Activated CD8-positive, alpha-beta memory T cell treated with anti-CD3 and anti-CD28 coated beads for 1 hour (primary cell): ENCODE results near the gene HRCT1.
"Not testable (repeated sequence)": the region's sequence is repeated elsewhere in the genome, so short reads cannot be mapped to it uniquely, and the experiment has no call there.

Experiments
- DNase-seq, 2 donors: peaks; one replicate each; pipeline ENCODE4 v3.0.0-alpha.2; 2020; ENCODE audit warnings: low read depth in 1 of 2; ENCODE audit errors: extremely low read depth in 1 of 2

The HRCT1 gene

DNA sequence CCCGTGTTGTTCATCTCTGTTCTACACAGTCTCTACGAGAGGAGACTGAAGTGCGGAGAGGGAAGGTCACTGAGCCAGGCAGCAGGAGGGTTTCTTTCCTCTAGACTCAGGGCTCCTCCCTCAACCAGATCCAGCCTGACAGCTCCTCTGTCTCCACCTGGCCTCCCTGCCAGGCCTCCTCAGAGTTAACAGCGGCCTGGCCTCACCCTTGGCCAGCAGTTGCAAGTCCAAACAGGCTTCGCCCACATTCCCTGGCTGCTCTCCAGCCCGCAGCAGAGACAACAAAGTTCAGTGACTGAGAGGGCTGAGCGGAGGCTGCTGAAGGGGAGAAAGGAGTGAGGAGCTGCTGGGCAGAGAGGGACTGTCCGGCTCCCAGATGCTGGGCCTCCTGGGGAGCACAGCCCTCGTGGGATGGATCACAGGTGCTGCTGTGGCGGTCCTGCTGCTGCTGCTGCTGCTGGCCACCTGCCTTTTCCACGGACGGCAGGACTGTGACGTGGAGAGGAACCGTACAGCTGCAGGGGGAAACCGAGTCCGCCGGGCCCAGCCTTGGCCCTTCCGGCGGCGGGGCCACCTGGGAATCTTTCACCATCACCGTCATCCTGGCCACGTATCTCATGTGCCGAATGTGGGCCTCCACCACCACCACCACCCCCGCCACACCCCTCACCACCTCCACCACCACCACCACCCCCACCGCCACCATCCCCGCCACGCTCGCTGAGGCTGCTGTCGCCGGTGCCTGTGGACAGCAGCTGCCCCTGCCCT, at the start of gene HRCT1:
HRCT1 (plus strand) TSS at position 291 of the 768 bp plus-strand sequence; CDS start at position 377, 86 bp downstream.
- no peak for DNase-seq

DNA sequence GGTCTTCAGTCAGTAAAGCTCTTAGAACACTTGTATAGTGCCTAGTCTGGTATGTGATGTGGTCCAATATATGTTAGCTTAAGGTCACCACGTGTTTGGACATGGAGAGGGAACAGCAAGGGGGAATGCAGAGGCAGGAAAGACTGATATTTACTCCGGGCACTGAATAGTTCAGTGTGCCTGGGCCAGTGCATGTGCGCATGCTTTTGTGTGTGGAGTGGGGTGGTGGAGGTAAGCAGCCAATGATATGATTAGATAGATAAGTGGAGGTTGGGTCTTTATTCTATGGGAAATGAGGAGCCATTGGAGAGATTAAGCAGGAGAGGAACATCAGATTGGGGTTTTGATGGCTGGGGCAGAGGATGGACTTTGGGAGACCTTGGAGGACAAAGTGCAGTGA, 49.8 kb upstream of the HRCT1 start:
- no peak for DNase-seq

DNA sequence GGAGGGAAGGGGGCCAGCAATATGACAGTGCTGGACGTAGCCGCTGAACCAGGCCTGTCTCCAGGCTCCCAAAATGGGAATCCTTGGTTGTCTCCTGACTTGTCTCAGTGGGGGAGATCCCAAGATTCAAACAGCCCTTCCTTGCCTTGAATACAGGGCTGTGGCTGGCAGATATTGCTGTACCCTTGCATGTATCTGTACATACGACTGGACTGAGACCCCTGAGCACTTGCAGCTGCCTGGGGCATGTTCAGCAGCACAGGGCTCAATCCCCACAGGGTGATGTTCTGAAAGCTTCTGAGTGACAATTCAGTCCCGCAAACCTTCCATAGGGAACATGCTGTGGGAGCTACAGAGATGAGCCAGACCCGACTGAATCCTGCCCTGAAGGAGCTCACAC, 49.1 kb upstream of the HRCT1 start:
- no peak for DNase-seq

DNA sequence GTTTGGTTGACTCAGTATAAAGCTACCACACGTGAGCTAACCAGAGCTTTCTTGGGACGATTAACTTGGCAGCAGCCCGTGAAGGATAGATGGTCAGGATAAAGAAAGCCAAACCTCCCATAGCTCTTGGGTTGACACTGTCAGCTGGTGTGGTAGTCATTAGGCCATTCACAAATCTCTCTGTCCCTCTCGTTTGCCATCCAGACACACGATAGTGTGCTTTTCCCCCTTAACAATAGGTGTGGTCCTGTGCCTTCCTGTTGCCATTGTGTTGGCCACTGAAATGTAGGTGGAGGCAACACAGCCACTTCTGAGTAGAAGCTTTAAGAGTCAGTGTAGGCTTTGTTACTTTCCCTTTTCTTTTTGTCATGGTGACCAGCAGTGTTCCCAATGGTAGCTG, 47.5 kb upstream of the HRCT1 start:
- no peak for DNase-seq

DNA sequence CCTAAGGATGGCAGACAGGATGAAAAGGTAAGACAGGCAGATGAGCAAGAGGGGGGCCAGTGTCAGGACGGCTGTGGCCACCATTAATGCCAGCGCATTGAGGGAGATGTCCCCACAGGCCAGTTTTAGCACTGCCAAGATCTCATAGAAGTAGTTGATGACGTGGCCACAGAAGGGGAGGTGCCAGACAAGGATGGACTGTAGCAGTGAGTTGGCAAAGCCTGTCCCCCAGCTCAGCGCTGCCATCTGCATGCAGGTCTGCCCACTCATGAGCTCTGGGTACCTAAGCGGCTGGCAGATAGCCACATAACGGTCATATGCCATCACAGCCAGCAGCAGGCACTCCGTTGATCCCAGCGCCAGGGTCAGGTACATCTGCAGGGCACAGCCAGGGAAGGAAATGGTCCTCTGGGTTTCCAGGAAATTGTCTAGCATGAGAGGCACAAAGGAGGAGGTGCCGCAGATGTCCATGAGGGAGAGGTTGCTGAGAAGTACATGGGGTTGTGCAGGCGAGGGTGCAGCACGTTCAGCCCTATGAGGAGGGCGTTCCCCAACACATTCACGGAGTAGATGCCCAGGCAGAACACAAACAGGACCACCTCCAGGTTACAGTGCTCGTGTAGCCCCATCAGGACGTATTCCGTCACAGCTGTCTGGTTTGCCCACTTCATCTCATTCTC, 46.6 kb upstream of the HRCT1 start:
- no peak for DNase-seq

DNA sequence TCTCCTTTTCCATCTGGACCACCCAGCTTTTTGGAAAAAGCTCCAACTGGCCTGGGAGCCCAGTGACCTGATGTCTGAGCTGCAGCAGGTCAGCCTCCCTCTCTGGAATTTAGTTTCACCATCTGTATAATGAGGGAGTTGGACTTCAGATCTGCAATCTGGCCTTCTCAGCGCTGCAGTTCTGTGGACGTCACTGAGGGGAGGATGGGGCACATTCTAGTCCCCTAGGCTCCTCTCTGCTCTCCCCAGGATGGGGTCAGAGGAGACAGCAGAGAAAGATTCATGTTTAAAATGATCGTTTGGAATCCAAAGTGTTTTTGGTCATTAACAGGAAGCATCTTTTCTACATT, 46.0 kb upstream of the HRCT1 start:
- no peak for DNase-seq

DNA sequence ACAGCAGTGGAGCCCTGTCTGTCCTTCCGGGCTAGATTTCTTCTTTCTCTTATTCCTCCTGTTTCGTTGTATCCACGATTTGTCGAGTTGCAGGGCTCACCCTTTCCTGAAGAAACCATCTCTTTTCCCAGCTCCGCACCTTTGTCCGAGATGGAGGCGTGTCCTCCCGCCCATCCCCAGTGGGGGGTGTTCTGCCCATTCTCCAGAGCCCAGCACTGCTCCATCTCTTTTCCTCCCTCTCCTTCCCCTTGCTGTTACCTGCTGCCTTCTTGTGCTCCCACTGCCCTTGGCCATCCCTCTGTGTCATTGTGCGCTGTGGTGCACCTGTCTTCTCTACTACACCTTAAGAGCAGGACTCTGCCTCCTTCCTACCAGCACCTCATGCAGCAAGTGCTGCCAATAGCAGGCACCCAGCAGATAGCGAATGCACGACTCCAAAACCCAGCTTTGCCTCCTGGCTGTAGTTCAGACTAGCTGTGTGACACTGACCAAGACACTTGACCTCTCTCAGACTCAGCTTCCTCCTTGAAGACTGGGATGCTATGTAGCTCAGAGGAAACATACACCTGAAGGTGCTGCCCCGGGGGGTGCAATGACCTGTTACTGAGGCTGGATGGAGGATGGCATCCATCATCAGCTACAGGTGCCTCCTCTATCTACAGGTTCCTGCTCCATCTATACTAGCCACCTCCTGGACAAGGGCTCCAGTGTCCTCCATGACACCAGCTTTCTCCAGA, 44.7 kb upstream of the HRCT1 start:
- no peak for DNase-seq

DNA sequence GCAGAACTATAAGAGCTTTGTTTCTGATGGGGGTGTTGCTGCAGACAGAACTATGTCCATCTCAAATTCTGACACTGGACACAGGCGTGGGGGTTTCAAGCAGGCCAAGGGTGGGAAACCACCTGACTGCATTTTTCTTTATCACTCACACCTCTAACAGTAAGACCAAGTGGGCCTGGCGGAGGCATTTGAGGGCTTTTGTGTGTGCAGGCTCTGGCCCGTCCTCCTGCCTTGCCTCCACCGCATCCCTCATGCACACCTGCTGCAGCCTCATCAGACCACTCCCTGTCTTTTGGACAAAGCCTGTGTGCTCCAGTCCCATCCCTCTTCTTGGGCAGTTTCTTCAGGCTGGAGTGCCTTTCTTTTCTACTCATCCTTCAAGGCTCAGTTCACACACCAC, 43.7 kb upstream of the HRCT1 start:
- DNase-seq = no peak

DNA sequence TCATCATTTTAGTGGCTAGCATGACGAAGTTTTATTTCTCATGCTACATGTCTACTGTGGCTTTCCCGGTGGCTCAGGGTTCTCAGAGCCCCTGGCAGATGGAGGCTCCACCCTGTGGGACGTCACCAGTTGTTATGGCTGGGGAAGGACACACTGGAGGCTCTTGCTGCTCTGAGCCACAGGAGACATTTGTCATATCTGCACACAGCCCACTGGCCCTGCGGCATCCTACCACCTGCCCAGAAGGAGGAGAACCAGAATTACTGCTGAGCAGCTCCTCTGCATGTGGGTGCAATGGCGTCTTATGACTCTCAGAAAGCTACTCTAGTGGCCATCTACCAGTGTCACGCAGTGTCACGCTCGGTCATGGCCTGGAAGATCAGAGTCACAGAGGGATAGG, 42.4 kb upstream of the HRCT1 start:
- no peak for DNase-seq

DNA sequence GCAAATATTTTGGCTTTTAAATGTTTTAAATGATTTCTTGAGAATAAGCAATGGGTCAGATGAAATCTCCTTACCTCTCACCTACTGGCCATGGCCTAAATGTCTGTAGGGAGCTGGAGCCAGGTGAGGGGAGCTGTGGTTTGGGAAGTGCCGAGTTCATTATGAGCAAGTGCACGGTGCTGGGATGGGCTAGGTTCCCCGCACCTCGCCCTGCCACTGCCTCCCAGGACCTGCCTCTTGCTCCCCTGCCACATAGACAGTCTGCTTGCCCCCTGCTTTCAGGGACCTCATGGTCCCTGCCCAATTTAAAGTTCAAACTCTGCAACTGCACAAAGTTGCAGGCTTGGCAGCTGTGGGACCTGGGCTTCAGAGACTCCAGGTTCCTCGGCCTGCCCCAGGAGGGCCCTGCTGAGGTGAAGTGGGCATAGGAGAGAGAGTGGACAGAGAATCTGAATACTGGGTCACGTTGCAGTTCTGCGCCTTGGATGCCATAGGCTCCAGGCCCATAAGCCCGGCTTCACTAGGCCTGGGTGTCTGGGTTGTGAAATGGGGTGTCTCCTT, 41.2 kb upstream of the HRCT1 start:
- DNase-seq = no peak

DNA sequence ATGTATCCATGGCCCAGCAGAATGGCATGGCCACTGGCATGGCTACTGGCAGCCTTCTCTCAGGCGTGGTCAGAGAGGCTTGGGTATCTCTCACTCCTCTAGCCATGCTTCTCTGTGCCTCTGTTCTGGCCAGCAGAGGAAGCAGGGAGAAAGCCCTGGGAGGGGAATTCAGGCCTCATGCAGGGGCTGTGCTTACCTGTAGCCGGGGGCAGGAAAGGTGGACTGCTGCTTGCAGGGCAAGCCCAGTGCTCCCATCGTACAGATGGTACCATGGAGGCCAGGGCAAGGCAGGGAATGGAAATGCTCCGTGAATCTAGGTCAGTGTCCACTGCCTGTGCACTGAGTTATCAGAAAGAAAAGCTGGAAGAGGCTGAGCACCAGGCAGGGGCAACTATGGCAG, 38.5 kb upstream of the HRCT1 start:
- DNase-seq = no peak

DNA sequence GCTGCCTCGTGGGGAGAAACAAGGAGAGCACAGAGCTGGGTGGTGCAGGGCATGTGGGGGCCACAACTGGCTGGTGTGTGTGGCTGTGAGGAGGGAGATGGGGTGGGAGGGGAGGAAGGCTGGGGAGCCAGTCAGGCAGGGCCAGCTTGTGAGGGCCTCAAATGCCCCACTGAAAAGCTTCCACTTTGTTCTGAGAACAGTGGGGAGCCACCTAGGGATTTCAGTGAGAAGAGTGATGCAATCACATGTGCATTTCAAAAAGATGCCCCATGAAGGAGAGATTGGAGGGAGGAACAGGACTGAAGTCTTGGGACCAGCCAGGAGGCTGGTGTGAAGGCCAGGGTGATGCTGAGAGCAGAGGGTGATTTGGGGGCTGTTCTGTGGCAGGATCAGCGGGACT, 37.1 kb upstream of the HRCT1 start:
- DNase-seq = no peak

DNA sequence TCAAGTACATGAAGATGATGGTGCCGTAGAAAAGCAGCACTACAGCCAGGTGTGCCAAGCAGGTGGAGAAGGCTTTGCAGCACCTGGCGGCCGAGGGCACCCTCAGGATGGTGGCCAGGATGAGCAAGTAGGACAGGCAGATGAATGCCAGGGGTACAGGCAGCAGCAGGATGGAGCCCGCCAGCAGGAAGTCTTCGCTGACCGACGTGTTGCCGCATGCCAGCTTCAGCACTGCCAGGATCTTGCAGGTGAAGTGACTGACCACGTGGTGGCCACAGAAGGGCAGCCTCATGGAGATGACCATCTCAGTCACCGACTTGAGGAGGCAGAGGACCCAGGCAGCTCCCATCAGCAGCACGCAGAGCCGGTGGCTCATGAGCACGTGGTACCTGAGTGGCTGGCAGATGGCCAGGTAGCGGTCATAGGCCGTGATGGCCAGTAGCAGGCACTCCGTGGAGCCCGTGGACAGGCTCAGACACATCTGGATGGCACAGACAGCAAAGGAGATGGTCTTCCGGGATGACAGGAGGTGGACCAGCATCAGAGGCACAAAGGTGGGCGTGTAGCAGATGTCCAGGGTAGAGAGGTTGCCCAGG, 36.3 kb upstream of the HRCT1 start:
- no peak for DNase-seq

DNA sequence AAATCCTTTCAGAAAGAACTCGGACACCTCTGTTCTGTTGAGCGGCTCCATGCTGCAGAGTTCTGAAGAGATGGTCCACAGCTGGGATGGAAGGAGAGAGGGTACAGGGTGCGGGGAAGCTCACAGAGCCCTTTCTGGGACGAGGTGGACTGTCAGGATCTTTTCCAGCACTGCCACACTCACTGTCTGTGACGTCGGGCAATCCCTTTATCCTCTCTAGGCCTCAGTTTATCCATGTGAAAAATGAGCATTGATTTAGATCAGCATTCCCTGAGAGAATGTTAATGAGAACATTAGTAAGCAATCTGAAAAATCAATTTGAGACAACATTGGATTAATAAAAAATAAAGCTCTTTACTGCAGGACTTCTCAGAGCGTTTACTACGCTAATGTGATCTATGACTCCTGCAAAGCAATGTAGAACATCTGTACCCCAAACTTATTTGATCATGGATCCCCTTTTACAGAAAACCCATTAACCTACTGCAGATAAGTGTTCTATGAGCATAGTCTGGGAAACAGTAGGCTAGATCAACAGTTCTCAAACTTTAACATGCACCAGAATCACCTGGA, 35.6 kb upstream of the HRCT1 start, which contains the start of gene OR13J1:
OR13J1 (minus strand) TSS at position 51 of the 573 bp plus-strand sequence; CDS start at position 51, 0 bp downstream.
- DNase-seq = no peak

DNA sequence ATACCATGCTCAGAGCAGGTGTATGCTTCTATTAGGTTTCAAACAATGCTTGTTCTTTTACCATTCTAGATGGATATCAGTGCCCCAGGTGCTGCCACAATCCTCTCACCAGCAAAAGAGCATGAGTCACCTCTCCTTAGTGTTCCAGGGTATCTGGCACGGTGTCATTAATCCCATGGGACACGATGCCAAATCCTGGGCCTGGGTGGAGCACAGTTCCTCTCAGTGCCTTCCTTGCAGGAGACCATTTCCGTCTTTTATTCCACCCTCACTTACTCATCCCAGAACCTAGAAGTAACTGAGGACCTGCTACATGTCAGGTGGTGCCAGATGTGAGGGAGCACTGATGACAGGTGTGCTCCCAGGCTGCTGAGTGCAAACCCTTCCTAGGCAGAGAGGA, 34.5 kb upstream of the HRCT1 start:
- DNase-seq = no peak

DNA sequence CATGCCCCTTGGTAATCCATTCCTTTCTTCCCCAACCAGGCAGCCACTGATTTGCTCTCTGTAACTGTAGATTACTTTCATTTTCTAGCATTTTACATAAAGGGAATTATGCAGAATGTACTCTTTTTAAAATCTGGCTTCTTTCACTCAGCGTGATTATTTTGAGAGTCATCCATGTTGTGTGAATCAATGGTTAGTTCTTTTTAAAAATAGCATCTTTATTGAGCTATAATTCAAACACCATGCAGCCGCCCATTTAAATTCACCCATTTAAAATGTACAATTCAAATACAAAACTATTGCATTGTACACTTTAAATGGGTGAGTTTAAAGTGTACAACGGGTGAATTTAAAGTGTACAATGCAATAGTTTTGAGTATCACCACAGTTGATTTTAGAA, 33.5 kb upstream of the HRCT1 start:
- DNase-seq = no peak

DNA sequence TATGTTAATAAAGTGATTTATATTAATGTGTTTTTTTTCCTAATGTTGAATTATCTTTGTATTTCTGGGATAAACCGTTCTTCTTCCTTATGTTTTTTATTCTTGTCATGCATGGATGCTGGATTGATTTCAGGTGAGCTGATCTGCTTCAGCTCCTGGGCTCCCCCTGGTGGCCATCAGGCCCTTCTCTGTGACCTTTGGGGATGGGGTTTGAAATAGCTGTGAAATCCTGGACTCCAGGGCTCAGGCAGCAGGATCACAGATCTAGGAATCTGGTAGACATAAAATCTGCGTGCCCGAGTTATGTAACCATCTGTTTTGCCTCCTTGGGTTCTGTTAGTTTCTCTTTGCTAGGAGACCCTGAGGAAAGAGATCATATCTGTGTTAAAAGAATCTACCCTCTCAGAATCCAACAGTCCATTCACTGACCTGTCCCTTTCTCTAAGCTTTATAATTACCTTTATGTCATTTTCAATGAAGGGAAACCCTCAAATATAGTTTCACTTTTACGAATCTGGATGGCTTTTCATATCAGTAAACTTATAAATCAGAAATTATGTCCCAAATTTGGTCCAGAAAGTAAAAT, 23.6 kb upstream of the HRCT1 start:
- peak; percentile 45 to 79 for DNase-seq

DNA sequence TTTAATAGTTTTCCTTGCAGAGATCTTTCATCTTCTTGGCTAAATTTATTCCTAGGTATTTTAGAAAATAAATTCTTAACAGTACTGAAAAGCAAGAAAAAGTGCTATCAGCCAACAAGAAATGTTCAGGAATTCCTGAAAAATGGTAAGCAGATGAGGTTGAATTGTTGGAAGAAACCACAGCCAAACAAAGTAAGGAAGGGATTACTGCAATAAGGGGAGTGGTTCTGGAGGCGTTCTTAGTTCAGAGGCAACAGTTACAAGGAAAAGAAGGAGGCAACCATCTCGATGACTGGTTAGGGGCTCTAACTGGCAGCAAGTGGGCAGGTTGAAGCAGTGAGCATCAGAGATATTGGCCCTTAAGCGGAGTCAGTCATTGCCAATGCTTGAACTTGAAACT, 23.0 kb upstream of the HRCT1 start:
- DNase-seq = no peak

DNA sequence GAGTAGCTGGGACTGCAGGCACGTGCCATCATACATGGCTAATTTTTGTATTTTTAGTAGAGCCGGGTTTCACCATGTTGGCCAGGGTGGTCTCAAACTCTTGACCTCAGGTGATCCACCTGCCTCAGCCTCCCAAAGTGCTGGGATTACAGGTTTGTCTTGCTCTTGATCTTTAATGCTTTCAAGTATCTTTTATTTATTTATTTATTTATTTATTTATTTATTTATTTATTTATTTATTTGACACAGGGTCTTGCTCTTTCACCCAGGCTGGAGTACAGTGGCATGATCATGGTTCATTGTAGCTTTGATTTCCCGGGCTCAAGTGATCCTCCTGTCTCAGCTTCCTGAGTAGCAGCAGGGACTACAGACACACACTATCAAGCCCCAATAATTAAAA, 21.1 kb upstream of the HRCT1 start:
- DNase-seq = not testable (repeated sequence)

DNA sequence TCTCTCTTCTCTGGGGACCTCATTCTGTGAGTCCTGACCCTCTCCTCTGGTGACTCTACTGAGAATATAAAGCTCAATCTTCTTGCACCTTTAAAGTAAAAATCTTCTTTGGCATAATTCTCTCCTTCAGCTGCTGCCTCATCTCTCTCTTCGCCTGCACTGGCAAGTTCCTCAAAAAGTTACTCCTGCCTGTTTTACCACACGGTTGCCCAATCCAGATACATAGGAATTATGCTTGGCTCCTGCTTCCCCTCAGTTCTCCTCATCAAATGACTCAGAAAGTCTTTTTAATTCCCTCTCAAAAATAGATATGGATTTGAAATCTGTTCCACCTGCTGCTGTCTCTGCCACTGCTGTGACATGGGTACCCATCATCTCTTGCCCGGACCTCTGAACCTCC, 14.4 kb upstream of the HRCT1 start:
- DNase-seq = no peak
